HG03442 (cell line): ENCODE data around the gene SIDT1.

ENCODE experiments used
- ATAC-seq: cut with Tn5 transposase; IDR thresholded peaks from one replicate; pipeline ENCODE4 v1.9.1; 2021; ENCODE audit warnings: mild to moderate bottlenecking, moderate library complexity; ENCODE audit not compliant: unreplicated experiment

The SIDT1 gene

GRCh38 chr3:113541519-113541918 lies 9.2 kb downstream of the SIDT1 start:
- no peak for ATAC-seq

GRCh38 chr3:113545594-113545993 lies 13.2 kb downstream of the SIDT1 start:
- ATAC-seq = no peak

DNA sequence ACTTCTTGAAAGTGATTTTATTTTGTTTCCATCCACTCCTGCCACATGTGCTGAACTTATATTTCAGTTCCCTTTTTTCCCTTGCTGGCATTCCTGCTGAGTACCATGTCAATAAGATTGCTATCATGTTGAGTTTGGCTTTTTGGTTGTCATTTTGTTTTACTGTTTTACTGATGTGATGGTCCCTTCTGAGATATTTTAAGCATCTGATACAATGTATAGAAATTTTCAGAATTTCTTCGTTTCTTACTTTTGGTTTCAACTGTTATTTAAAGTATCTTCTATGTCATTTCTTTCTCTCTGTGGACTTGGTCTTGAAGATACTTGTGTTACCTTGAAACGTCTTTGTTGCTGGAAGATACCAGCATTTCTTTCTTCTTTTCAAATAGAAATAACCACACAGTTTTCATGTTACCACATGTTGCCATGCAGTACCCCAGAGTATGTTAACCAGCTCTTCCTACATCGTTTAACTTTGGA lies 14.1 kb downstream of the SIDT1 start:
- ATAC-seq = peak; percentile 90

DNA sequence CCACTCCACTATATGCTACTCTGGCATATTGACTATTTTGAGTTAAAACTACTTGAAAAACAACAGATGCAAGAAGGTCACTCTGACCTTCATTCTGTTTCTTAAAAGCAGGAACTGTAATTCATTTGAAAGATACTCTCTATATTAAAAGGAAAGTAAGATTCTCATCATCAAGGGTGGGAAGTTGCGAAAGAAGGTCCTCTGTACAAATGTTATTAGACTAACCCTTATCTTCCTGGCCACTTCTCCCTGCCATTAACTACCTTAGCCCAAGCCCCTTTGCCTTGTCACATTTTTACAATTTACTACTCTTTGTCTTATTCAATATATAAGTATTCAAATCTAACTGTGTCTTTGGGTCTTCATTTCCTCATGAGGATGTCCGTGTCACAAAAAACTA lies 16.1 kb downstream of the SIDT1 start:
- ATAC-seq = no peak

GRCh38 chr3:113551820-113552219 lies 19.5 kb downstream of the SIDT1 start:
- no peak for ATAC-seq

GRCh38 chr3:113552851-113553250 lies 20.5 kb downstream of the SIDT1 start:
- no peak for ATAC-seq

- no peak for ATAC-seq
Observed at GRCh38 chr3:113555138-113555537, 22.8 kb downstream of the SIDT1 start.

- no peak for ATAC-seq
Observed at GRCh38 chr3:113556316-113556945, 24.1 kb downstream of the SIDT1 start.

GRCh38 chr3:113556946-113557335 lies 24.6 kb downstream of the SIDT1 start:
- ATAC-seq = no peak

- ATAC-seq = no peak
Observed at GRCh38 chr3:113557374-113557773, 25.0 kb downstream of the SIDT1 start.

GRCh38 chr3:113559009-113559408 lies 26.7 kb downstream of the SIDT1 start:
- no peak for ATAC-seq

DNA sequence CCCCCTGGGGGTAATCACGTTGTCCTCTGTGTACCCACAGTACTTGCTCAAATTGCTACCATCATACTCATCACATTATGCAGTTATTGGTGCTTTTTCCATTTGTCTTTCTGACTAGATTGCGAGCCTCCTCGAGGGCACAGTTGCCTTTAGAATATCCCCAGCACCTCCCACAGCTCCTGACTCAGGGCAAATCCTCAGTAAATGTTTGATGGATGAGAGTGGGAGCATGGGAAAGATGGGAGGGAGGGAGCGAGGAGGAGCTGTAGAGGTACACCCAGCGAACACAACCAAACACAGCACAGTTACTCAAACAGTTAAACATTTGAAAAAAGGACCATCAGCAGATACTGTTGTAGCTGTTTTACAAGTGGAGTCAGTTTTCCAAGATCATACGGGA lies 27.9 kb downstream of the SIDT1 start:
- ATAC-seq = no peak

DNA sequence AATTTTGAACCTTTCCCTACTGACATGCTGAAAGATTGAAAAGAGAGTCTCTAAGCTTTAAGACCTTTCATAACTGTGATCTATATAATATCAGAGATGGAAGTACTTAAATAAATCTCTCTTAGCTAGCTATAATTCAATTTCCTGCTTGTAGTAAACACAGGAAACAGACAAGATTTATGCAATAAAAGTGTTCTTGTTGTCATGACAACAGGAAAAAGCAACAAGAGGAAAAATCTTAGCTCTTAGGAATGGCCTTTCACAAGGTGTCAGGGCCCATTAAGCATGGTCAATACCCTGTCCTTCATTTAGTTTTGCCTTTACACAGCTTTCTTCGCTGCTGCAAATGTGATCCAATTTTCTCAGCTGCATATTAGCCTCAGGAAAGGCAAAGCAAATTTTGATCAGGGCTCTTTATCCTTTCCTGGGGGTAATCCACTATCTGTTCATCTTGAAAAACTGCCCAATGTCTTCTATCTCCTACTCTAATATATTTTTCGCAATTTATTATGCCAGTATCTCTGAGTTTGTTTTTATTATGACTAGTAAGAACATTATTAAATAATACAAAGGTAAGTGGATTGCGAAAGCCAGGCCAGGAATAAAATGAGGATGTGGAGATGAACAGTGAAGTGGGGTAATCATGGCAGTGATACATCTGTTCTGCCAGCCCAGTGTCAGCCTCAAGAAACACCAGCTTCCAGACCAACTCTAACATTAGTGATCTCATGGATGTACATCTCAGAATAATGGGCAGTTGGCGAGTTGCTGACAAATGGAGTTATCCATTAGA lies 28.7 kb downstream of the SIDT1 start:
- ATAC-seq = no peak

- no peak for ATAC-seq
Observed at GRCh38 chr3:113565555-113565954, 33.2 kb downstream of the SIDT1 start.

GRCh38 chr3:113570158-113570557 lies 37.8 kb downstream of the SIDT1 start:
- no peak for ATAC-seq

GRCh38 chr3:113571360-113571759 lies 39.0 kb downstream of the SIDT1 start:
- no peak for ATAC-seq

- no peak for ATAC-seq
Observed at GRCh38 chr3:113573728-113574127, 41.4 kb downstream of the SIDT1 start.

DNA sequence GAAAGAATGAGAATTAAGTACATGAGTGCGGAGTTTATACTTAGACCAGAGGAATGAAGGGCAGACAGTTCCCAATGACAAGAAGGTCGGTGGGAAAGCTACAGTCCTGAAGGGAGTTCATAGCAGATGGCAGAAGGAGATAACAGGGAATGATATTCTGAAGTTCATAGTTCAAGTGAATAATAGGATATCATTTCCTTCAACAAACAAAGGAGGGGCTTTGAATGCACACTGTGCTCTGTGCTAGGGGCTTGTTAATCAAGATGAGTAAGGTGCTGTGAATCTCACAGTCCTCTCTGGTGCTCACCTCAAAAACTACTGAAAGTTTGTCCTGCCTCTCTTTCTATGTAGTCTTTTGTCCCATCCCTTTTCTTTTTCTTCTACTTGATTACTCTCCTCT lies 41.9 kb downstream of the SIDT1 start:
- ATAC-seq = no peak

GRCh38 chr3:113575206-113575605 lies 42.9 kb downstream of the SIDT1 start:
- no peak for ATAC-seq

GRCh38 chr3:113585228-113585627 lies 52.9 kb downstream of the SIDT1 start:
- no peak for ATAC-seq

- no peak for ATAC-seq
Observed at GRCh38 chr3:113585720-113586119, 53.4 kb downstream of the SIDT1 start.

- ATAC-seq = no peak
Observed at GRCh38 chr3:113588806-113589205, 56.5 kb downstream of the SIDT1 start.
